ENCODE measurements around the gene PDLIM5. TPM values are rescaled to one million over a fixed set of nuclear protein-coding genes. Genes with fewer than 3 reads are reported as not detected.

PDLIM5 gene
- total RNA-seq, 1 donor from 2014 or later, result 137 TPM

DNA sequence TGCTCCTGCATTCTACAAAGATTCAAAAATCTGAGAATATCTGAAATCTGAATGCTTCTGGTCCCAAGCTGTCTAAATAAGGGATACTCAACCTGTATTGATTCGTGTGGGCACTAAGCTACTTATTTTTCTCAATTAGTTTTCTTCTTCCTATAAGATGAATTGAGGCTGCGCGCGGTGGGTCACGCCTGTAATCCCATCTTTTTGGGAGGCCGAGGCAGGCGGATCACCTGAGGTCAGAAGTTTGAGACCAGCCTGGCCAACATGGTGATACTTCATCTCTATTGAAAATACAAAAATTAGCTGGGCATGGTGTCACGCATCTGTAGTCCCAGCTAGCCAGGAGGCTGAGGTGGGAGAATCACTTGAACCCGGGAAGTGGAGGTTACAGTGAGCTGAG, 122.3 kb downstream of the PDLIM5 start:
- intact Hi-C loops (cut with DNase I), result no loop called here
- Histone ChIP-seq H3K36me3 (peaks cover 0 to 13% of the 10 kb centered on the region in 2 donors), H3K4me1 (no peaks in the 10 kb centered on the region), H3K27me3 (no peaks in the 10 kb centered on the region), H3K9me3 (no peaks in the 10 kb centered on the region), H3K4me3 (no peak overlapping the region), H3K27ac (no peak overlapping the region)
- TF ChIP-seq, protein P1, sequence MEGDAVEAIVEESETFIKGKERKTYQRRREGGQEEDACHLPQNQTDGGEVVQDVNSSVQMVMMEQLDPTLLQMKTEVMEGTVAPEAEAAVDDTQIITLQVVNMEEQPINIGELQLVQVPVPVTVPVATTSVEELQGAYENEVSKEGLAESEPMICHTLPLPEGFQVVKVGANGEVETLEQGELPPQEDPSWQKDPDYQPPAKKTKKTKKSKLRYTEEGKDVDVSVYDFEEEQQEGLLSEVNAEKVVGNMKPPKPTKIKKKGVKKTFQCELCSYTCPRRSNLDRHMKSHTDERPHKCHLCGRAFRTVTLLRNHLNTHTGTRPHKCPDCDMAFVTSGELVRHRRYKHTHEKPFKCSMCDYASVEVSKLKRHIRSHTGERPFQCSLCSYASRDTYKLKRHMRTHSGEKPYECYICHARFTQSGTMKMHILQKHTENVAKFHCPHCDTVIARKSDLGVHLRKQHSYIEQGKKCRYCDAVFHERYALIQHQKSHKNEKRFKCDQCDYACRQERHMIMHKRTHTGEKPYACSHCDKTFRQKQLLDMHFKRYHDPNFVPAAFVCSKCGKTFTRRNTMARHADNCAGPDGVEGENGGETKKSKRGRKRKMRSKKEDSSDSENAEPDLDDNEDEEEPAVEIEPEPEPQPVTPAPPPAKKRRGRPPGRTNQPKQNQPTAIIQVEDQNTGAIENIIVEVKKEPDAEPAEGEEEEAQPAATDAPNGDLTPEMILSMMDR (IDR thresholded peaks at IDR 0.05), result no peak
- TF ChIP-seq POLR2AphosphoS5 (IDR thresholded peaks at IDR 0.05; ENCODE audit: insufficient read depth in 1 of 2, low read depth in 1 of 2), result no peak
- no peak for TF ChIP-seq POLR2A (IDR thresholded peaks at IDR 0.05)
- no peak for DNase-seq (ENCODE audit: extremely low spot score in 2 of 2)

DNA sequence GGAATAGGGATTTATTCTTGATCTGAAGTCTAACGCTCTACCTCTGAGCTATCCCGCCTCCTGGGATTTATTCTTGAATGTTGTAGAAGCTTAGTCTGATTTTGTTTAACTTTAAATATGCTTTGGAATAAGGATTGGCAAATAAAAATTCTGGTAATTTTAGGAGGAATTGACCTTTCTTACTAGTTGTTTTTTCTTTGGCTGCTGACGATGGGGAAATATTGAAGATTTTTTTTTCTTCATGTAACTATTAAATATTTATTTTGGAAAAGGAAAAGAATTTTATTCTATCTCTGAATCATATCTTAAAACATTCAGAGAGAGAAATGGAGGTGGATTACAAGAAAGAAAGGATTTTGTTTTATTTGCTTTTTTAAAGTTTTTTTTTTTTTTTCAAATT, 122.9 kb downstream of the PDLIM5 start:
- H3K4me3 ChIP-seq, result no peak overlapping the region
- TF ChIP-seq, protein P1 (IDR thresholded peaks at IDR 0.05), result no peak
- TF ChIP-seq POLR2A (IDR thresholded peaks at IDR 0.05) (no peak), POLR2AphosphoS5 (IDR thresholded peaks at IDR 0.05; ENCODE audit: insufficient read depth in 1 of 2, low read depth in 1 of 2) (no peak)
- no peak for DNase-seq (ENCODE audit: extremely low spot score in 2 of 2)
- H3K9me3 ChIP-seq, result no peaks in the 10 kb centered on the region
- peaks cover 0 to 13% of the 10 kb centered on the region in 2 donors for H3K36me3 ChIP-seq
- H3K4me1 ChIP-seq, result no peaks in the 10 kb centered on the region
- H3K27me3 ChIP-seq, result no peaks in the 10 kb centered on the region
- H3K27ac ChIP-seq, result no peak overlapping the region
- intact Hi-C loops (cut with DNase I), result no loop called here

DNA sequence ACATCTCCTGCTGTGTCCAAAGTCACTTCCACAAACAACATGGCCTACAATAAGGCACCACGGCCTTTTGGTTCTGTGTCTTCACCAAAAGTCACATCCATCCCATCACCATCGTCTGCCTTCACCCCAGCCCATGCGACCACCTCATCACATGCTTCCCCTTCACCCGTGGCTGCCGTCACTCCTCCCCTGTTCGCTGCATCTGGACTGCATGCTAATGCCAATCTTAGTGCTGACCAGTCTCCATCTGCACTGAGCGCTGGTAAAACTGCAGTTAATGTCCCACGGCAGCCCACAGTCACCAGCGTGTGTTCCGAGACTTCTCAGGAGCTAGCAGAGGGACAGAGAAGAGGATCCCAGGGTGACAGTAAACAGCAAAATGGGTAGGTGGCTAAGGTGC, 123.9 kb downstream of the PDLIM5 start:
- no peaks in the 10 kb centered on the region for H3K9me3 ChIP-seq
- TF ChIP-seq, protein P1 (IDR thresholded peaks at IDR 0.05), result no peak
- no peak for TF ChIP-seq POLR2A (IDR thresholded peaks at IDR 0.05)
- H3K4me1 ChIP-seq, result no peaks in the 10 kb centered on the region
- no peak overlapping the region for H3K4me3 ChIP-seq
- no peaks in the 10 kb centered on the region for H3K27me3 ChIP-seq
- DNase-seq (ENCODE audit: extremely low spot score in 2 of 2), result no peak
- intact Hi-C loops (cut with DNase I), result no loop called here
- no peak overlapping the region for H3K27ac ChIP-seq
- peaks cover 0 to 13% of the 10 kb centered on the region in 2 donors for H3K36me3 ChIP-seq

DNA sequence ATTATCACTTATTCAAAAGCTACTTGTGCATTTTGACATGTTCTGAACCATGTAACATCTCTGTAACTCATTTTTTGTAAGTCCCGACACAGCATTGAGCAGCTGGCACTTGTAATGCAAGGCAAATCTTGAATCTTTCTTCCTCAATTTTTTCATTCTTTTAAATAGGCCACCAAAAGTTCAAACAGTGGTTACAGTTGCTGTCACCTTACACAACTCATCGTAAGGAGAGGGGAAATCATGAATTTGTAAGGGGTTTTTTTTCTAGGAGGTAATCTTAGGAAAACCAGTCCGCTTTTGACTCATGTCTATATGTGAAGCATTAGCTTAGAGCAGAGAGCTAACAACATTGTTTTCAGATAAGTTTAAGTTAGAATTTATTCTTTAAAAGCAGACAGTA, 124.5 kb downstream of the PDLIM5 start:
- H3K9me3 ChIP-seq, result no peaks in the 10 kb centered on the region
- no peak overlapping the region for H3K4me3 ChIP-seq
- H3K27ac ChIP-seq, result no peak overlapping the region
- TF ChIP-seq, protein P1 (IDR thresholded peaks at IDR 0.05), result no peak
- TF ChIP-seq POLR2A (IDR thresholded peaks at IDR 0.05) (no peak), POLR2AphosphoS5 (IDR thresholded peaks at IDR 0.05; ENCODE audit: insufficient read depth in 1 of 2, low read depth in 1 of 2) (no peak)
- peaks cover 0 to 13% of the 10 kb centered on the region in 2 donors for H3K36me3 ChIP-seq
- no peaks in the 10 kb centered on the region for H3K27me3 ChIP-seq
- H3K4me1 ChIP-seq, result no peaks in the 10 kb centered on the region
- intact Hi-C loops (cut with DNase I), result no loop called here
- DNase-seq (ENCODE audit: extremely low spot score in 2 of 2), result no peak

DNA sequence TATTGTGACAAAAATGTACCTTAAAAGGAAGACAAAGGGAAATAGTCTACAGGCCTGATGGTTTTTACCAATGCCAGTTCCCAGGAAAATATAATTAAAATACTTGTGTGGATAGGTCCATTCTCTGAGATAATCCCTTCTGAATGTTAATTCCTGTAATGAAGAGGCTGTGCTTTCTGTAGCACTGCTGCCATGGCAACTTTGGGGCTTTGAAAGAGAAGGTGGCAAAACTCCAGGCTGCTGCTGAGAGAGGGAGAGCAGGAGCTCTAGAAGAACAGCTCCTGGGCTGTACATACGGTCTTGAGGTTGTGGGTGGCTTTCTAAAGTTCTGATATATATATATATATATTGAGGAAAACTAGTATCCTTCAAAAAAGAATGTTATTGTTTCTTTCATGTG, 125.4 kb downstream of the PDLIM5 start:
- Histone ChIP-seq H3K4me1 (no peaks in the 10 kb centered on the region), H3K27me3 (no peaks in the 10 kb centered on the region), H3K36me3 (peaks cover 0 to 13% of the 10 kb centered on the region in 2 donors), H3K9me3 (no peaks in the 10 kb centered on the region), H3K4me3 (no peak overlapping the region), H3K27ac (no peak overlapping the region)
- intact Hi-C loops (cut with DNase I), result no loop called here
- TF ChIP-seq, protein P1 (IDR thresholded peaks at IDR 0.05), result no peak
- TF ChIP-seq POLR2AphosphoS5 (IDR thresholded peaks at IDR 0.05; ENCODE audit: insufficient read depth in 1 of 2, low read depth in 1 of 2) (no peak), POLR2A (IDR thresholded peaks at IDR 0.05) (no peak)
- DNase-seq (ENCODE audit: extremely low spot score in 2 of 2), result no peak

Measured in vagina (tissue), 2 donors.